Liver (tissue), 9 donors: ENCODE results near the gene ZNF80. TPM values are rescaled to one million over a fixed set of nuclear protein-coding genes. Genes with fewer than 3 reads are reported as not detected.

Experiments used
- DNase-seq: peaks from one replicate; pipeline ENCODE4 v3.0.0-alpha.2; 2017; ENCODE audit warnings: low spot score
- H3K27ac ChIP-seq, 2 donors: one replicate each; pipeline ENCODE4 v1.7.0; 2013; ENCODE audit warnings: inconsistent platforms in 2 of 2, low read length in 2 of 2, control low read depth in 1 of 2, low read depth in 1 of 2, mild to moderate bottlenecking in 1 of 2
- H3K27me3 ChIP-seq, 4 donors: one replicate each; pipeline versions ENCODE4 v1.6.1 to v1.7.0; 2013; ENCODE audit warnings: low read length in 3 of 4, inconsistent platforms in 1 of 4, mild to moderate bottlenecking in 1 of 4, moderate library complexity in 1 of 4; ENCODE audit not compliant: control insufficient read depth in 4 of 4, insufficient read depth in 4 of 4
- H3K36me3 ChIP-seq, 4 donors: one replicate each; pipeline versions ENCODE4 v1.6.1 to v1.7.0; 2013; ENCODE audit warnings: low read length in 3 of 4, mild to moderate bottlenecking in 3 of 4, low read depth in 1 of 4, moderate library complexity in 1 of 4; ENCODE audit not compliant: control insufficient read depth in 4 of 4, insufficient read depth in 3 of 4
- H3K4me1 ChIP-seq, 4 donors: one replicate each; pipeline versions ENCODE4 v1.6.1 to v1.7.0; 2013; ENCODE audit warnings: low read length in 3 of 4, mild to moderate bottlenecking in 3 of 4, moderate library complexity in 1 of 4; ENCODE audit not compliant: control insufficient read depth in 4 of 4, insufficient read depth in 4 of 4
- H3K4me3 ChIP-seq, 3 donors: one replicate each; pipeline versions ENCODE4 v1.6.1 to v1.7.0; 2013; ENCODE audit warnings: low read length in 3 of 3, control low read depth in 1 of 3, low read depth in 1 of 3, mild to moderate bottlenecking in 1 of 3
- H3K9ac ChIP-seq, 2 donors: one replicate each; pipeline ENCODE4 v1.7.0; 2013; ENCODE audit warnings: low read length in 2 of 2, mild to moderate bottlenecking in 2 of 2, moderate library complexity in 2 of 2, control low read depth in 1 of 2, low read depth in 1 of 2
- H3K9me3 ChIP-seq, 4 donors: one replicate each; pipeline versions ENCODE4 v1.6.1 to v1.7.0; 2013; ENCODE audit warnings: low read length in 3 of 4; ENCODE audit not compliant: control insufficient read depth in 4 of 4
- EGR1 ChIP-seq, 2 donors: IDR thresholded peaks; 2 replicates each; pipeline ENCODE4 v1.6.1; 2016 to 2018; ENCODE audit warnings: antibody characterized with exemption in 2 of 2, low read depth in 2 of 2
- FOXA1 ChIP-seq: IDR thresholded peaks from 2 replicates; pipeline ENCODE4 v1.6.1; 2016; ENCODE audit warnings: antibody characterized with exemption
- FOXA2 ChIP-seq: IDR thresholded peaks from 2 replicates; pipeline ENCODE4 v1.6.1; 2016; ENCODE audit warnings: antibody characterized with exemption
- GABPA ChIP-seq, 2 donors: IDR thresholded peaks in 1 of 2; conservative IDR thresholded peaks in 1 of 2; 2 replicates each; pipeline ENCODE4 v1.6.1; 2016; ENCODE audit warnings: antibody characterized with exemption in 2 of 2, mild to moderate bottlenecking in 1 of 2, moderate library complexity in 1 of 2
- HNF4A ChIP-seq, 2 donors: conservative IDR thresholded peaks; 2 replicates each; pipeline ENCODE4 v1.6.1; 2016; ENCODE audit warnings: antibody characterized with exemption in 2 of 2, mild to moderate bottlenecking in 2 of 2
- NR2F2 ChIP-seq: IDR thresholded peaks from 2 replicates; pipeline ENCODE4 v1.6.1; 2016; ENCODE audit warnings: antibody characterized with exemption
- RAD21 ChIP-seq, 2 donors: IDR thresholded peaks; 2 replicates each; pipeline ENCODE4 v1.6.1; 2016; ENCODE audit warnings: antibody characterized with exemption in 2 of 2, mild to moderate bottlenecking in 2 of 2
- RXRA ChIP-seq, 2 donors: IDR thresholded peaks; 2 replicates each; pipeline ENCODE4 v1.6.1; 2017 to 2018; ENCODE audit warnings: antibody characterized with exemption in 2 of 2, mild to moderate bottlenecking in 1 of 2
- SP1 ChIP-seq: IDR thresholded peaks from 2 replicates; pipeline ENCODE4 v1.6.1; 2018; ENCODE audit warnings: antibody characterized with exemption, mild to moderate bottlenecking
- TAF1 ChIP-seq: conservative IDR thresholded peaks from 2 replicates; pipeline ENCODE4 v1.6.1; 2016; ENCODE audit warnings: antibody characterized with exemption, mild to moderate bottlenecking
- YY1 ChIP-seq: IDR thresholded peaks from 2 replicates; pipeline ENCODE4 v1.6.1; 2016; ENCODE audit warnings: antibody characterized with exemption, mild to moderate bottlenecking
- WGBS: extraction: QIAGEN DNeasy Blood & Tissue Kit; methylation state at CpG from one replicate; pipeline ENCODE4 v1.1.7; 2013; 5-methylcytosine and 5-hydroxymethylcytosine counted together
- polyA plus RNA-seq, 2 donors: library from polyadenylated mRNA; stranded (reverse) in 1 of 2; unstranded in 1 of 2; fragments of 200-250 nt in 1 of 2; fragments of >200 nt in 1 of 2; fragmentation: Nextera tagmentation in 1 of 2; extraction: Ambion mirVana in 1 of 2; gene quantifications; one replicate each; pipeline versions ENCODE4 v1.2.1 to v1.2.3, GENCODE V29; 2013 to 2015
- total RNA-seq, 2 donors: library from RNA; depleted of rRNA; stranded (reverse); fragments of >200 nt; gene quantifications; one replicate each; pipeline ENCODE4 v1.2.3, GENCODE V29; 2014
- TF ChIP-seq, protein P1 (sequence below): IDR thresholded peaks from 2 replicates; pipeline ENCODE4 v1.6.1; 2016; ENCODE audit warnings: antibody characterized with exemption, mild to moderate bottlenecking
- TF ChIP-seq, protein P2 (sequence below): fragments of 150-350 bp; IDR thresholded peaks from 2 replicates; pipeline ENCODE4 v1.5.1; 2017; ENCODE audit warnings: improper control_type of control experiment, low read depth, low read length; ENCODE audit not compliant: missing input control
- TF ChIP-seq, protein P3 (sequence below): IDR thresholded peaks from 2 replicates; pipeline ENCODE4 v1.6.1; 2016; ENCODE audit warnings: antibody characterized with exemption
- donor health status: healthy.
- donor health status: healthy.
- donor health status: healthy.
- donor health status: healthy.
- donor health status: healthy.

Gene ZNF80
- total and polyA plus RNA-seq, 4 donors: 0.06 TPM; not detected in 3

DNA sequence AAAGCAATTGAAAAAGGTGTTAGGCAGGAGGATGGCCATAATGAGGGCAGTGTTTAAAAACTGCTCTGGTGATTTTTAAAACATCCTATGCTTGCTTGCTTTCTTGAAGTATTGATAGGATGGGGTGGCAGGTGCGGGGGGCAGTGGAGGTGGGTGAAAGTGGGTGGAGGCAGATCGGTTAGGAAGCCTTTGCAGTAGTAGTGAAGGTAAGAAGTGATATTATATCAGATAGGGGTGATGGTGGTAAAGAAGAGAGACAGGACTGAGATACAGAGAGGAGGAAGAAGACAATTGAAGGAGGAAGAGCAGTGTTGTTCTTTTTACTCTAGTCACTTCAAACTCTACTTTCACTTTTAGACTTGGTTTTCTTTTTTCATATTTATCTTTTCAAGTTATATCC is 11.1 kb downstream of the ZNF80 start:
- TF ChIP-seq, protein P1, sequence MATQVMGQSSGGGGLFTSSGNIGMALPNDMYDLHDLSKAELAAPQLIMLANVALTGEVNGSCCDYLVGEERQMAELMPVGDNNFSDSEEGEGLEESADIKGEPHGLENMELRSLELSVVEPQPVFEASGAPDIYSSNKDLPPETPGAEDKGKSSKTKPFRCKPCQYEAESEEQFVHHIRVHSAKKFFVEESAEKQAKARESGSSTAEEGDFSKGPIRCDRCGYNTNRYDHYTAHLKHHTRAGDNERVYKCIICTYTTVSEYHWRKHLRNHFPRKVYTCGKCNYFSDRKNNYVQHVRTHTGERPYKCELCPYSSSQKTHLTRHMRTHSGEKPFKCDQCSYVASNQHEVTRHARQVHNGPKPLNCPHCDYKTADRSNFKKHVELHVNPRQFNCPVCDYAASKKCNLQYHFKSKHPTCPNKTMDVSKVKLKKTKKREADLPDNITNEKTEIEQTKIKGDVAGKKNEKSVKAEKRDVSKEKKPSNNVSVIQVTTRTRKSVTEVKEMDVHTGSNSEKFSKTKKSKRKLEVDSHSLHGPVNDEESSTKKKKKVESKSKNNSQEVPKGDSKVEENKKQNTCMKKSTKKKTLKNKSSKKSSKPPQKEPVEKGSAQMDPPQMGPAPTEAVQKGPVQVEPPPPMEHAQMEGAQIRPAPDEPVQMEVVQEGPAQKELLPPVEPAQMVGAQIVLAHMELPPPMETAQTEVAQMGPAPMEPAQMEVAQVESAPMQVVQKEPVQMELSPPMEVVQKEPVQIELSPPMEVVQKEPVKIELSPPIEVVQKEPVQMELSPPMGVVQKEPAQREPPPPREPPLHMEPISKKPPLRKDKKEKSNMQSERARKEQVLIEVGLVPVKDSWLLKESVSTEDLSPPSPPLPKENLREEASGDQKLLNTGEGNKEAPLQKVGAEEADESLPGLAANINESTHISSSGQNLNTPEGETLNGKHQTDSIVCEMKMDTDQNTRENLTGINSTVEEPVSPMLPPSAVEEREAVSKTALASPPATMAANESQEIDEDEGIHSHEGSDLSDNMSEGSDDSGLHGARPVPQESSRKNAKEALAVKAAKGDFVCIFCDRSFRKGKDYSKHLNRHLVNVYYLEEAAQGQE: no peak
- TF ChIP-seq YY1 (no peak), RAD21 (IDR thresholded peaks at IDR 0.05) (no peak), RXRA (IDR thresholded peaks at IDR 0.05) (no peak), TAF1 (no peak), FOXA2 (no peak)
- H3K9ac ChIP-seq: no peak overlapping the region
- H3K4me1 ChIP-seq: no peaks in the 10 kb centered on the region
- 86% methylated on average over 2 of the region's 2 CpGs for WGBS
- DNase-seq: no peak
- no peak overlapping the region for H3K27ac ChIP-seq
- H3K9me3 ChIP-seq: peaks cover 4 to 13% (median 9%) of the 10 kb centered on the region in 4 donors
- no peak overlapping the region for H3K4me3 ChIP-seq
- no peaks in the 10 kb centered on the region for H3K27me3 ChIP-seq
- no peaks in the 10 kb centered on the region for H3K36me3 ChIP-seq

DNA sequence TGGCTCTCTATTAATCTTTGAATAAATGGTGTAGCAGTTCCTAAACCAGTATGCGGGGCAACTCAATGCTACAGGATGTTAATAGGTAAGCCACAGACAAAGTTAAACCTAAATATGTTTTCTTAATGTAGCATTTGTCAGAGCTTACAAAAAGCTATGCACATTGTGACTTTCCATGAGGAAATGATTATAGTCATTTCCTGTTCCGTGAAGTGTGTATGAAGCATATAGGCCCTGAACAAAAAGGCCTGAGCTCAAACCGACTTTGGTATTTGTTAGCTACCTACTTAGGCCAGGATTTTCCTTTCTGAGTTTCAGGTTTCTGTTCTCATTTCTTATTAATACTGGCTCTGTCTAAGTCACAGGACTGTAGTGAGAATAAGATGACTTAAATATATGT is 14.2 kb downstream of the ZNF80 start:
- no peak overlapping the region for H3K27ac ChIP-seq
- H3K27me3 ChIP-seq: no peaks in the 10 kb centered on the region
- no peak overlapping the region for H3K4me3 ChIP-seq
- 84% methylated on average over 3 of the region's 3 CpGs for WGBS
- H3K9me3 ChIP-seq: peaks cover 4 to 13% (median 9%) of the 10 kb centered on the region in 4 donors
- H3K36me3 ChIP-seq: no peaks in the 10 kb centered on the region
- H3K4me1 ChIP-seq: no peaks in the 10 kb centered on the region
- peak overlapping the region in 1 of 2 donors; percentile 37 for H3K9ac ChIP-seq
- DNase-seq: no peak
- TF ChIP-seq NR2F2 (no peak), HNF4A (conservative IDR thresholded peaks at IDR 0.05) (no peak), TAF1 (no peak), FOXA1 (no peak), RAD21 (IDR thresholded peaks at IDR 0.05) (no peak), GABPA (IDR thresholded peaks at IDR 0.05 in 1 of 2, conservative IDR thresholded peaks at IDR 0.05 in 1 of 2) (no peak), SP1 (no peak), EGR1 (IDR thresholded peaks at IDR 0.05; ENCODE audit: low read depth in 2 of 2) (no peak), RXRA (IDR thresholded peaks at IDR 0.05) (no peak), FOXA2 (no peak), YY1 (no peak)
- TF ChIP-seq, protein P2, sequence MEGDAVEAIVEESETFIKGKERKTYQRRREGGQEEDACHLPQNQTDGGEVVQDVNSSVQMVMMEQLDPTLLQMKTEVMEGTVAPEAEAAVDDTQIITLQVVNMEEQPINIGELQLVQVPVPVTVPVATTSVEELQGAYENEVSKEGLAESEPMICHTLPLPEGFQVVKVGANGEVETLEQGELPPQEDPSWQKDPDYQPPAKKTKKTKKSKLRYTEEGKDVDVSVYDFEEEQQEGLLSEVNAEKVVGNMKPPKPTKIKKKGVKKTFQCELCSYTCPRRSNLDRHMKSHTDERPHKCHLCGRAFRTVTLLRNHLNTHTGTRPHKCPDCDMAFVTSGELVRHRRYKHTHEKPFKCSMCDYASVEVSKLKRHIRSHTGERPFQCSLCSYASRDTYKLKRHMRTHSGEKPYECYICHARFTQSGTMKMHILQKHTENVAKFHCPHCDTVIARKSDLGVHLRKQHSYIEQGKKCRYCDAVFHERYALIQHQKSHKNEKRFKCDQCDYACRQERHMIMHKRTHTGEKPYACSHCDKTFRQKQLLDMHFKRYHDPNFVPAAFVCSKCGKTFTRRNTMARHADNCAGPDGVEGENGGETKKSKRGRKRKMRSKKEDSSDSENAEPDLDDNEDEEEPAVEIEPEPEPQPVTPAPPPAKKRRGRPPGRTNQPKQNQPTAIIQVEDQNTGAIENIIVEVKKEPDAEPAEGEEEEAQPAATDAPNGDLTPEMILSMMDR: no peak
- TF ChIP-seq, protein P3, sequence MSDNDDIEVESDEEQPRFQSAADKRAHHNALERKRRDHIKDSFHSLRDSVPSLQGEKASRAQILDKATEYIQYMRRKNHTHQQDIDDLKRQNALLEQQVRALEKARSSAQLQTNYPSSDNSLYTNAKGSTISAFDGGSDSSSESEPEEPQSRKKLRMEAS: no peak
- TF ChIP-seq, protein P1: no peak
